ENCODE data around the gene CTF1. TPM values are rescaled to one million over a fixed set of nuclear protein-coding genes. Genes with fewer than 3 reads are reported as not detected.
"Not testable (repeated sequence)": the region's sequence is repeated elsewhere in the genome, so short reads cannot be mapped to it uniquely, and the experiment has no call there.

The CTF1 gene
- total and polyA plus RNA-seq, 2 donors (not counting 1 experiment from before 2014, with no cell fraction given), result 0.78 to 0.81 TPM

GRCh38 chr16:30858829-30859423, 37.5 kb upstream of the CTF1 start:
- intact Hi-C loops (cut with micrococcal nuclease), result no loop called here
- H3K27ac Mint-ChIP-seq, result no peak overlapping the region
- CTCF ChIA-PET, result no interaction called here
- ATAC-seq (ENCODE audit: low read depth) (no peak), DNase-seq (no peak)
- H3K4me3 Mint-ChIP-seq, result no peak overlapping the region
- H3K36me3 ChIP-seq (replicated peaks in 1 of 2; ENCODE audit: control extremely low read depth in 1 of 2, control insufficient read depth in 1 of 2, extremely low read depth in 1 of 2, insufficient read depth in 2 of 2, low read length in 1 of 2), result no peaks in the 10 kb centered on the region
- TF ChIP-seq CTCF (IDR thresholded peaks at IDR 0.05), result no peak
- TF ChIP-seq EZH2 (IDR thresholded peaks at IDR 0.05; ENCODE audit: borderline replicate concordance, insufficient read depth, low read depth, low read length, poor library complexity, severe bottlenecking), result no peak
- POLR2A ChIA-PET, result no interaction called here
- no peak overlapping the region for H3K27ac ChIP-seq (ENCODE audit: low read length in 2 of 2)
- no peak overlapping the region for H2AFZ ChIP-seq (ENCODE audit: insufficient read depth, low read depth, low read length, poor library complexity, severe bottlenecking)
- H4K20me1 ChIP-seq (ENCODE audit: control insufficient read depth, insufficient read depth, low read length, poor library complexity, severe bottlenecking), result no peaks in the 10 kb centered on the region
- no peaks in the 10 kb centered on the region for H3K79me2 ChIP-seq (ENCODE audit: control insufficient read depth, insufficient read depth, low read length)
- no peaks in the 10 kb centered on the region for H3K9me3 Mint-ChIP-seq (ENCODE audit: insufficient read depth)
- H3K4me3 ChIP-seq (ENCODE audit: control extremely low read depth in 1 of 5, extremely low read depth in 1 of 5, insufficient read depth in 1 of 5, low read depth in 2 of 5, low read length in 4 of 5), result no peak overlapping the region
- H3K9me3 ChIP-seq (ENCODE audit: control extremely low read depth in 1 of 3, control insufficient read depth in 2 of 3, insufficient read depth in 1 of 3, low read length in 2 of 3), result no peaks in the 10 kb centered on the region
- H3K4me1 Mint-ChIP-seq, result no peaks in the 10 kb centered on the region
- no peak overlapping the region for H3K4me2 ChIP-seq (replicated peaks; ENCODE audit: low read depth, low read length, poor library complexity, severe bottlenecking)
- no peaks in the 10 kb centered on the region for H3K27me3 Mint-ChIP-seq
- WGBS (ENCODE audit: insufficient coverage), result 85% methylated on average over 2 of the region's 4 CpGs
- no peaks in the 10 kb centered on the region for H3K4me1 ChIP-seq (ENCODE audit: control insufficient read depth in 2 of 2, insufficient read depth in 2 of 2, low read length in 2 of 2)
- H3K27me3 ChIP-seq (replicated peaks in 1 of 4; ENCODE audit: control extremely low read depth in 1 of 4, control insufficient read depth in 3 of 4, insufficient read depth in 4 of 4, low read length in 3 of 4), result no peaks in the 10 kb centered on the region
- H3K9ac ChIP-seq (ENCODE audit: low read length), result no peak overlapping the region

GRCh38 chr16:30860729-30861128, 35.7 kb upstream of the CTF1 start:
- H3K27me3 ChIP-seq (replicated peaks in 1 of 4; ENCODE audit: control extremely low read depth in 1 of 4, control insufficient read depth in 3 of 4, insufficient read depth in 4 of 4, low read length in 3 of 4); POLR2A ChIA-PET; H3K27ac Mint-ChIP-seq; H3K79me2 ChIP-seq (ENCODE audit: control insufficient read depth, insufficient read depth, low read length); H3K9me3 Mint-ChIP-seq (ENCODE audit: insufficient read depth); H3K9me3 ChIP-seq (ENCODE audit: control extremely low read depth in 1 of 3, control insufficient read depth in 2 of 3, insufficient read depth in 1 of 3, low read length in 2 of 3); H2AFZ ChIP-seq (ENCODE audit: insufficient read depth, low read depth, low read length, poor library complexity, severe bottlenecking); CTCF ChIA-PET; ATAC-seq (ENCODE audit: low read depth); H3K36me3 ChIP-seq (replicated peaks in 1 of 2; ENCODE audit: control extremely low read depth in 1 of 2, control insufficient read depth in 1 of 2, extremely low read depth in 1 of 2, insufficient read depth in 2 of 2, low read length in 1 of 2); H3K4me3 Mint-ChIP-seq; H3K9ac ChIP-seq (ENCODE audit: low read length); DNase-seq; H3K27me3 Mint-ChIP-seq; H3K4me1 Mint-ChIP-seq; H3K4me3 ChIP-seq (ENCODE audit: control extremely low read depth in 1 of 5, extremely low read depth in 1 of 5, insufficient read depth in 1 of 5, low read depth in 2 of 5, low read length in 4 of 5); H3K27ac ChIP-seq (ENCODE audit: low read length in 2 of 2); H4K20me1 ChIP-seq (ENCODE audit: control insufficient read depth, insufficient read depth, low read length, poor library complexity, severe bottlenecking); intact Hi-C loops (cut with micrococcal nuclease); H3K4me1 ChIP-seq (ENCODE audit: control insufficient read depth in 2 of 2, insufficient read depth in 2 of 2, low read length in 2 of 2); H3K4me2 ChIP-seq (replicated peaks; ENCODE audit: low read depth, low read length, poor library complexity, severe bottlenecking): not testable (repeated sequence)
- 91% methylated on average over 3 of the region's 7 CpGs for WGBS (ENCODE audit: insufficient coverage)

GRCh38 chr16:30863178-30863577, 33.2 kb upstream of the CTF1 start:
- 100% methylated on average over 3 of the region's 3 CpGs for WGBS (ENCODE audit: insufficient coverage)

More at GRCh38 chr16:30863178-30863577, 33.2 kb upstream of the CTF1 start:
- H3K27ac Mint-ChIP-seq; H3K9ac ChIP-seq (ENCODE audit: low read length); H3K4me2 ChIP-seq (replicated peaks; ENCODE audit: low read depth, low read length, poor library complexity, severe bottlenecking); H3K4me3 Mint-ChIP-seq; H3K79me2 ChIP-seq (ENCODE audit: control insufficient read depth, insufficient read depth, low read length); H3K27me3 Mint-ChIP-seq; H3K9me3 ChIP-seq (ENCODE audit: control extremely low read depth in 1 of 3, control insufficient read depth in 2 of 3, insufficient read depth in 1 of 3, low read length in 2 of 3); POLR2A ChIA-PET; H2AFZ ChIP-seq (ENCODE audit: insufficient read depth, low read depth, low read length, poor library complexity, severe bottlenecking); H3K27me3 ChIP-seq (replicated peaks in 1 of 4; ENCODE audit: control extremely low read depth in 1 of 4, control insufficient read depth in 3 of 4, insufficient read depth in 4 of 4, low read length in 3 of 4); H3K4me1 Mint-ChIP-seq; CTCF ChIA-PET; ATAC-seq (ENCODE audit: low read depth); H3K4me1 ChIP-seq (ENCODE audit: control insufficient read depth in 2 of 2, insufficient read depth in 2 of 2, low read length in 2 of 2); DNase-seq; H4K20me1 ChIP-seq (ENCODE audit: control insufficient read depth, insufficient read depth, low read length, poor library complexity, severe bottlenecking); H3K27ac ChIP-seq (ENCODE audit: low read length in 2 of 2); H3K4me3 ChIP-seq (ENCODE audit: control extremely low read depth in 1 of 5, extremely low read depth in 1 of 5, insufficient read depth in 1 of 5, low read depth in 2 of 5, low read length in 4 of 5); H3K9me3 Mint-ChIP-seq (ENCODE audit: insufficient read depth); intact Hi-C loops (cut with micrococcal nuclease); H3K36me3 ChIP-seq (replicated peaks in 1 of 2; ENCODE audit: control extremely low read depth in 1 of 2, control insufficient read depth in 1 of 2, extremely low read depth in 1 of 2, insufficient read depth in 2 of 2, low read length in 1 of 2): not testable (repeated sequence)
